ENCODE data around the gene DLL1.

GRCh38 chr6:170292111-170292406 lies 1.2 kb upstream of the DLL1 start:
- TF ChIP-seq CTCF (IDR thresholded peaks at IDR 0.05; ENCODE audit: borderline replicate concordance, extremely low read depth, low read length, poor library complexity, severe bottlenecking) (no peak), EZH2 (IDR thresholded peaks at IDR 0.05; ENCODE audit: borderline replicate concordance, low read depth, low read length, severe bottlenecking) (no peak)

Data from DND-41 (cell line).